ENCODE data around the gene VAMP8. TPM values are rescaled to one million over a fixed set of nuclear protein-coding genes. Genes with fewer than 3 reads are reported as not detected.
"Not testable (repeated sequence)": the region's sequence is repeated elsewhere in the genome, so short reads cannot be mapped to it uniquely, and the experiment has no call there.

VAMP8 gene
- total and polyA plus RNA-seq, 2 of the 8 experiments (the other 6 are each of a cell fraction or from before 2014, with no cell fraction given): 34.4 to 69.7 TPM

DNA sequence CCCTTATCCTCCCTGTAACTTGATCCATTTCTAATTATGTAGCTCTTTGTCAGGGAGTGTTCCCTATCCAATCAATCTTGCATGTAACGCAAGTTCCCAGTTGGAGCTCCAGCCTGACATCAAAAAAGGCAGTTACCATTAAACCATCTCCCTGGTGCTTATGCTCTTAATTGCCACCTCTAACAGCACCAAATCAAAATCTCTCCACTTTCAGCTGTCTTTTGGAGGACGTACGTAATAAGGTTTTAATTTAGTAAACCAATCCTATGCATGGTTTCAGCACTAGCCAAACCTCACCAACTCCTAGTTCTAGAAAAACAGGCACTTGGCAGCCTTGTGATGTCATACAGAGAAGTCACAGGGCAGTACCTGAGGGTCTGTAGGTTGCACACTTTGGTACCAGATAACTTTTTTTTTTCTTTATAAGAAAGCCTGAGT, 33.1 kb upstream of the VAMP8 start:
- H3K79me2 ChIP-seq (ENCODE audit: control insufficient read depth in 1 of 2, insufficient read depth in 2 of 2, low read length in 2 of 2): peaks cover 26 to 36% of the 10 kb centered on the region in 2 experiments
- H3K4me1 ChIP-seq (replicated peaks in 1 of 4; ENCODE audit: control insufficient read depth in 3 of 4, insufficient read depth in 4 of 4, low read length in 3 of 4); H3K79me1 ChIP-seq (ENCODE audit: low read depth, low read length); H4K5ac ChIP-seq (ENCODE audit: insufficient read length, low read depth, low read length); H3K9ac ChIP-seq (replicated peaks in 1 of 4; ENCODE audit: extremely low read depth in 1 of 4, low read depth in 3 of 4, low read length in 3 of 4); H3K23me2 ChIP-seq (ENCODE audit: low read depth, low read length); H3K27me3 ChIP-seq (replicated peaks in 1 of 4; ENCODE audit: control insufficient read depth in 3 of 4, extremely low read depth in 1 of 4, insufficient read depth in 3 of 4, low read length in 3 of 4); H2BK5ac ChIP-seq (ENCODE audit: low read depth, low read length); H2BK20ac ChIP-seq (ENCODE audit: low read length); DNase-seq (ENCODE audit: low read depth in 1 of 2, low spot score in 2 of 2); H2AK5ac ChIP-seq (ENCODE audit: low read depth, low read length); H4K91ac ChIP-seq (replicated peaks; ENCODE audit: insufficient read length, low read length); FAIRE-seq; H3K4me2 ChIP-seq (ENCODE audit: insufficient read depth in 1 of 2, low read depth in 2 of 2, low read length in 2 of 2); H3K14ac ChIP-seq (ENCODE audit: insufficient read length); H3K9me3 ChIP-seq (ENCODE audit: insufficient read depth in 2 of 2, low read depth in 1 of 2, low read length in 1 of 2); H4K8ac ChIP-seq (ENCODE audit: extremely low read depth, insufficient read depth, low read length); H2BK15ac ChIP-seq (ENCODE audit: low read length); H2BK120ac ChIP-seq (replicated peaks; ENCODE audit: low read depth, low read length); H3K23ac ChIP-seq (ENCODE audit: insufficient read length); H3K4ac ChIP-seq (replicated peaks; ENCODE audit: insufficient read length, low read depth, low read length); H2AFZ ChIP-seq (ENCODE audit: low read length); H3K56ac ChIP-seq (replicated peaks; ENCODE audit: insufficient read length, low read depth, low read length); H2BK12ac ChIP-seq (ENCODE audit: low read depth, low read length); H3K4me3 ChIP-seq (ENCODE audit: extremely low read depth in 1 of 4, insufficient read depth in 2 of 4, low read depth in 3 of 4, low read length in 4 of 4); H3K18ac ChIP-seq (ENCODE audit: extremely low read depth, low read length); H3K27ac ChIP-seq (ENCODE audit: low read depth, low read length): not testable (repeated sequence)
- CTCF ChIA-PET (ENCODE audit: partially characterized antibody): interaction anchor here (0.8 to 7.3 kb wide), 5 partner anchors 8 to 154 kb away, joined by 3 to 67 read pairs (median 23); partner anchors contain the start of gene SH2D6
- H4K20me1 ChIP-seq (replicated peaks in 1 of 2; ENCODE audit: control insufficient read depth in 1 of 2, insufficient read depth in 2 of 2, low read length in 2 of 2): peaks cover 25 to 32% of the 10 kb centered on the region in 2 experiments
- POLR2A ChIA-PET (ENCODE audit: partially characterized antibody): interaction anchor here (0.8 to 38.6 kb wide), 18 partner anchors 3 to 198 kb away, joined by 3 to 1889 read pairs (median 4); partner anchors contain the start of genes CAPG, ELMOD3, GGCX and MAT2A
- WGBS, 2 experiments (ENCODE audit: extremely low coverage in 1 of 2, insufficient coverage in 1 of 2, insufficient read length in 1 of 2, insufficient replicate concordance in 2 of 2, low coverage in 1 of 2, low lambda C conversion rate in 2 of 2, missing lambda C conversion rate in 1 of 2): 88% methylated on average over 3 of the region's 3 CpGs; no CpG with 5 or more reads in 1 of the 2 experiments
- peak; percentile 31 to 52; a peak in 2 of 3 replicates for TF ChIP-seq POLR2A (IDR thresholded peaks at IDR 0.05; ENCODE audit: control extremely low read depth in 1 of 2, low read depth in 2 of 2, low read length in 2 of 2)
- H3K36me3 ChIP-seq (ENCODE audit: control insufficient read depth in 2 of 4, insufficient read depth in 4 of 4, low read length in 3 of 4): peaks cover 33 to 67% (median 44%) of the 10 kb centered on the region in 4 experiments

Data from H1 (cell line).